GM12874 (cell line): ENCODE results near the gene VPS26C.

Experiments
- CTCF ChIP-seq: IDR thresholded peaks from 2 replicates; pipeline ENCODE4 v1.5.1; 2011; ENCODE audit warnings: low read depth, mild to moderate bottlenecking, control low read depth, low read length, moderate library complexity; ENCODE audit not compliant: insufficient read depth

The VPS26C gene

GRCh38 chr21:37202221-37203110, 64.7 kb downstream of the VPS26C start:
- no peak for TF ChIP-seq CTCF

GRCh38 chr21:37200641-37201480, 66.3 kb downstream of the VPS26C start:
- TF ChIP-seq CTCF = no peak

GRCh38 chr21:37199057-37199924, 67.8 kb downstream of the VPS26C start:
- no peak for TF ChIP-seq CTCF

- TF ChIP-seq CTCF = no peak
Measured at GRCh38 chr21:37197746-37198145, 69.4 kb downstream of the VPS26C start.

- no peak for TF ChIP-seq CTCF
Measured at GRCh38 chr21:37196847-37197246, 70.3 kb downstream of the VPS26C start.

GRCh38 chr21:37195610-37196009, 71.5 kb downstream of the VPS26C start:
- TF ChIP-seq CTCF = no peak
